ENCODE measurements around the gene FCER1G.

FCER1G gene

DNA sequence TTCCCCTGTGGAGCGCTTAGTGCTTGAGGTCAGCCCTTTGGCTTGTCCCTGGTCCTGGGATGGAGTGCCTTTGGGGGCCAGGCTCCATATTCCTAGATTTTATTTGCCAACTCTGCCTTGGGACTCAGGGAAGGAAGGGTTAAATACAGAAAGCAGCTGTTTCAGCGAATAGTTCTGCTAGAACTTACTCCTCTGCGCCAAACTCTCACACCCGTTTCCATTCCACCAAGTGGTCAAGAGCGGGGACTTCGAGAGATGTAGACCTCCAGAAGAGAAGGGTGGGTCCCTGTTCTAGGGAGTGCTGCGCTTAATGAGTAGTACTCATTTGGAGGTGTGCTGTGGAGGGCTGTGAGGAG lies 10.1 kb downstream of the FCER1G start:
- no peak for DNase-seq (ENCODE audit: low read depth)
- TF ChIP-seq, protein P1, sequence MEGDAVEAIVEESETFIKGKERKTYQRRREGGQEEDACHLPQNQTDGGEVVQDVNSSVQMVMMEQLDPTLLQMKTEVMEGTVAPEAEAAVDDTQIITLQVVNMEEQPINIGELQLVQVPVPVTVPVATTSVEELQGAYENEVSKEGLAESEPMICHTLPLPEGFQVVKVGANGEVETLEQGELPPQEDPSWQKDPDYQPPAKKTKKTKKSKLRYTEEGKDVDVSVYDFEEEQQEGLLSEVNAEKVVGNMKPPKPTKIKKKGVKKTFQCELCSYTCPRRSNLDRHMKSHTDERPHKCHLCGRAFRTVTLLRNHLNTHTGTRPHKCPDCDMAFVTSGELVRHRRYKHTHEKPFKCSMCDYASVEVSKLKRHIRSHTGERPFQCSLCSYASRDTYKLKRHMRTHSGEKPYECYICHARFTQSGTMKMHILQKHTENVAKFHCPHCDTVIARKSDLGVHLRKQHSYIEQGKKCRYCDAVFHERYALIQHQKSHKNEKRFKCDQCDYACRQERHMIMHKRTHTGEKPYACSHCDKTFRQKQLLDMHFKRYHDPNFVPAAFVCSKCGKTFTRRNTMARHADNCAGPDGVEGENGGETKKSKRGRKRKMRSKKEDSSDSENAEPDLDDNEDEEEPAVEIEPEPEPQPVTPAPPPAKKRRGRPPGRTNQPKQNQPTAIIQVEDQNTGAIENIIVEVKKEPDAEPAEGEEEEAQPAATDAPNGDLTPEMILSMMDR (IDR thresholded peaks at IDR 0.05; ENCODE audit: insufficient read depth, low read depth, low read length, missing control alignments): no peak
- H3K4me3 ChIP-seq (ENCODE audit: low read depth, low read length): no peak overlapping the region

DNA sequence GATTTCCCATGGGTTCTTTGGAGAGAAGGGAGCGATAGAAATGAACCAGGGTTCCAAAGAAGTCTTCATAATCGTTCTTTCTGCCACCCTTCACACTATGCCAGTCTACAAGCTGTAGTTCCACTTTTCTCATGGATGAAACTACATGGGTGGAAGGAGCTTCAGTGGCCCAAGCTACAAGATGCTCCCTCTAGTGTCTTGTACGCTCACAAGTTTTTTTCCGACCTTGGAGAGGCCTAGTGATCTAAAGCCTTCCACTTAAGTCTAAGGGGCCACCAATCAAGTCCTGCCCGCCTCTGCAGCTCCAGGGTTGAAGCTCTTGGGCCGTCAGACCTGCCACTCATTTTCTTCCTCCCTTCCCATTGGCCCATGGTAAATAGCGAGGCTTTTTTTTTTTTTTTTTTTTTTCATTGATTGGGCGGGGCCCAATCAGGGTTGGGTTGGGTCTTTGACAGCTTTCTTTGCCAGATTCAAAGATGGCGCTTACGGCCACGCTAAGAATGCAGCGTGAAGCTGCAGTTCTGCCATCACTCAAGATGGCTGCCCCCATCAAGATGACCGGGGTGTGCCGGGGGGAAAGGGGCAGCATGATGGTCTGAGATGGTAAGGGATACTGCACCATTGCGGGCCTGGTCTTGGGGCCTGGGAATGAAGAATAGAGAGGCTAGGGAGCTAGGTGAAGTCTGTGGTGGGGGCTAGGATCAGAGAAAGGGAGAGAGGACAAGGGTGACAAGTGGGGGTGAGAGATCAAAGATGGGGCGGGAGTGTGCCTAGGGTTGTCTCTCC lies 10.6 kb downstream of the FCER1G start, which contains the start of gene TOMM40L:
TOMM40L (plus strand) TSS at position 527 of the 786 bp plus-strand sequence. CDS start 430 bp downstream, outside the sequence.
- H3K4me3 ChIP-seq (ENCODE audit: low read depth, low read length): peak within 1 kb of the TSS; percentile 63
- TF ChIP-seq, protein P1 (IDR thresholded peaks at IDR 0.05; ENCODE audit: insufficient read depth, low read depth, low read length, missing control alignments): peak; percentile 56
- peak; percentile 99 for DNase-seq (ENCODE audit: low read depth)

DNA sequence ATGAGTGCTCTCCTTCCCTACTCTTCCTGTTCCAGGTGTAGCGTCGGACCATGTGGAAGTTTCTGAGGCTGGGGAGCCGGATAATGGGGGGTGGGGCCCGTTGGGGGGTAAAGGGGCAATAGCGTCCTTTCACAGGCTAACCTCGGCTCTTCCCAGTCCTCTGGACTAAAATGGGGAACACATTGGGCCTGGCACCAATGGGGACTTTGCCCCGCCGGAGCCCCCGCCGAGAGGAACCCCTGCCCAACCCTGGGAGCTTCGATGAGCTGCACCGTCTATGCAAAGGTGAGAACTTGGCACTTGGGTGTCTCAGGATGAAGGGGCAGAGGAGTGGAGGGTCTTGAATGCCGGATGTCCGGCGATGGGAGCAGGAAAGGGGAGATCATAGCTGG lies 11.2 kb downstream of the FCER1G start:
- DNase-seq (ENCODE audit: low read depth): peak; percentile 32
- TF ChIP-seq, protein P1 (IDR thresholded peaks at IDR 0.05; ENCODE audit: insufficient read depth, low read depth, low read length, missing control alignments): no peak

DNA sequence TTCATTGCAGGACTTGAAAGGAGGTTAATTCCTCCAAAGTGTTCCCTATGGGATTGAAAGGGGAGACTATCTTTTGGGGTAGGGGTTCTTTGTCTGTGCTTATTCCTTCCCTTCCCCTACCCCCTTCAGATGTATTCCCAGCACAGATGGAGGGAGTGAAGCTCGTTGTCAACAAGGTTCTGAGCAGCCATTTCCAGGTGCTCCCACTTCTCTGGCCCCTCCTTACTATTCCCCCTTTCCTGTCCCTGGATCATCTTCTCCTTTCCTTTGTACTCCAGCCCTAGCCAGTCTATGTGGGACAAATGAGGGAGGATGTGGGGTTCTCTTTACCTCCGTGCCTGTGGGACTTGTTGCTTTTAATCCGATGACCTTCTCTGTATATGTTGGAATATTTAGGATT lies 11.7 kb downstream of the FCER1G start:
- no peak for DNase-seq (ENCODE audit: low read depth)
- peak overlapping the region; percentile 63 for H3K4me3 ChIP-seq (ENCODE audit: low read depth, low read length)
- TF ChIP-seq, protein P1 (IDR thresholded peaks at IDR 0.05; ENCODE audit: insufficient read depth, low read depth, low read length, missing control alignments): no peak

More for the DNA sequence above, 11.2 kb downstream of the FCER1G start:
- peak overlapping the region; percentile 63 for H3K4me3 ChIP-seq (ENCODE audit: low read depth, low read length)

DNA sequence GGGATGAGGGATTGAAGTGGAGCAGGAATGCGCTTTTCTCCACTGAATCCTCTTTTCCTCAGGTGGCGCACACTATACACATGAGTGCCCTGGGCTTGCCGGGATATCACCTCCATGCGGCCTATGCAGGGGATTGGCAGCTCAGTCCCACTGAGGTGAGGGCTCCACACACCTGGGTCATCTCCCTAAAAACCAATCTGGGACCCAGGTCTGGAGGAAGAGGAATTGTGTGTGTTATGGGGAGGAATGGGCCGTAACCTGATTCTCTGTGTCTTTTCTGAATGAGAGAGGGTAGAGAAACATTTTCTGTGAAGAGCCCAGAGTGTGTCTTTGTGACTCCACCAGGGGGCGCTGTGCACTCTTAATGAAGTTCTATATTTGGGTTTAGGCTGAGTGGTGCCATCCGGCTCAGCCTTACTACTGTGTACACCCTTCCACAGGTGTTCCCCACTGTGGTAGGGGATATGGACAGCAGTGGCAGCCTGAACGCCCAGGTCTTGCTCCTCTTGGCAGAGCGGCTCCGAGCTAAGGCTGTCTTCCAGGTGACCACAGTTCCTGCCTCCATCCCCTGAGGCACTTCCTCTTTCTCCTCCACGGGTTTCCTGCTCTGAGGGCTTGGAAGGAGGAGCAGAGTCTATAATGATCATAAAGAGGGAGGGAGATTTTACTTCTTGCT lies 12.2 kb downstream of the FCER1G start:
- peak overlapping the region; percentile 63 for H3K4me3 ChIP-seq (ENCODE audit: low read depth, low read length)
- peak; percentile 92 for DNase-seq (ENCODE audit: low read depth)
- TF ChIP-seq, protein P1 (IDR thresholded peaks at IDR 0.05; ENCODE audit: insufficient read depth, low read depth, low read length, missing control alignments): peak; percentile 79

DNA sequence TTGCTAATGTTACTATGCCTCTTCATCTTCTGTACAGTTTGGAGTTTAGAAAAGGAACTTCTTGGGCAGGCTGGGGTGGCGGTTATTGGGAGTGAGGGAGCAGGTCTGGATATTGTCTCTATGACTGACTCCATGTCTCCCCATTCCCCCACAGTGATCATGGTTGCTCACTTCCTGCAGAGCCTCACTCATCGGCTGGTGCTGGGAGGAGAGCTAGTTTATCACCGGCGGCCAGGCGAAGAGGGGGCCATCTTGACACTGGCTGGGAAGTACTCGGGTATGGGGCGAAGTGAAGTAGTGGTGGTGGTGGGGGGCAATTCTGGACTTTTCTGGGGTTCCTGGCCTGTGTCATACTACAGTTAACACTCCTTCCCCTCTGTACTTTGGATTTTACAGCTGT lies 12.9 kb downstream of the FCER1G start:
- H3K4me3 ChIP-seq (ENCODE audit: low read depth, low read length): no peak overlapping the region
- TF ChIP-seq, protein P1 (IDR thresholded peaks at IDR 0.05; ENCODE audit: insufficient read depth, low read depth, low read length, missing control alignments): no peak
- DNase-seq (ENCODE audit: low read depth): no peak
